GM21825 (cell line): Measurements from ENCODE around the gene TUBA4B.

Experiments used
- ATAC-seq: cut with Tn5 transposase; IDR thresholded peaks from one replicate; pipeline ENCODE4 v1.9.1; 2021; ENCODE audit warnings: mild to moderate bottlenecking, moderate library complexity; ENCODE audit not compliant: unreplicated experiment

TUBA4B gene

GRCh38 chr2:219252900-219253752 lies at the start of gene TUBA4B:
TSS of gene TUBA4B (plus strand) at chr2:219253243. CDS start at chr2:219253408, 165 bp downstream.
- no peak for ATAC-seq

GRCh38 chr2:219204425-219205164 lies 48.4 kb upstream of the TUBA4B start:
- no peak for ATAC-seq

- ATAC-seq = no peak
These were observed 47.9 kb upstream of the TUBA4B start for GRCh38 chr2:219205165-219205538.

- ATAC-seq = no peak
These were observed 47.1 kb upstream of the TUBA4B start for GRCh38 chr2:219205981-219206327.

DNA sequence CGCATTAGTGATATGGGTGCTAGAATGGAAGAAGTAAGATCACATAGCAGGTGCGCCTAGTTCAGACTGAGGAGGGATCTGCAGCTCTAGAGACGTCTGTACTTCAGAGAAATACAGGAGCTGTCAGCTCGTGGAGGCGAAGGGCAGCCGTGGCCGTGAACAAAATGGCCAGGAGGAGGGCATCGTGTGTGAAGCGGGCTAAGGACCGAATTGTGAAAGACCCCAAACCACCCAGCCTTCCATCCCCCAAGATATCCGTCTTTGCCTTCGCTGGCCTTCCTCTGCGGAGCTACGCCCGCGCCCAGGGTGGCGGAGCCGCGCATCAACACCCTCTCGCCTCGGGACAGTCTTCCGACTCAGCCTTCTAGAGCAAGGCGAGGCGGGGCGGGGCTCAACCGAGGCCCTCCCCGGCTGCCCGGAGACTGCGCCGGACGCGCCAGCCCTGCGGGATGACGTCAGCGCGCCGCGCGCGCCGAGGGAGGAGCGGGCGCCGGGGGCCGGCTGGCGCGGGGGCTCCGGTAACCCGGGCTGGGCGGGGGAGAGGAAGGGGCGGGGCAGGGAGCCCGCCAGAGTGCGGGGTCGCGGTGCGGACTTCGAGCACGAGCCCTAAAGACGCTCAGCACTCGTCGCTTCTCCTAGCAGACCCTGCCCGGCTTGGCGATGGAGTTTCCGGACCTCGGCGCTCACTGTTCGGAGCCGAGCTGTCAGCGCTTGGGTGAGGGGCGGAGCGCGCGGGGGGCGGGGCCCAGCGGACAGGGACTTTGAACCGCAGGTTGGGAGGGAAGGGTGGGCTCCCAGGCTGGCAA lies 46.5 kb upstream of the TUBA4B start, which contains the start of gene ZFAND2B:
Gene ZFAND2B, plus strand, starts transcription at position 455 of the 806 bp plus-strand sequence. Its CDS starts 206 bp downstream, at position 661.
- peak; percentile 97 for ATAC-seq

GRCh38 chr2:219207134-219207883 lies 45.7 kb upstream of the TUBA4B start:
- no peak for ATAC-seq

GRCh38 chr2:219207884-219208740 lies 44.9 kb upstream of the TUBA4B start:
- ATAC-seq = no peak

DNA sequence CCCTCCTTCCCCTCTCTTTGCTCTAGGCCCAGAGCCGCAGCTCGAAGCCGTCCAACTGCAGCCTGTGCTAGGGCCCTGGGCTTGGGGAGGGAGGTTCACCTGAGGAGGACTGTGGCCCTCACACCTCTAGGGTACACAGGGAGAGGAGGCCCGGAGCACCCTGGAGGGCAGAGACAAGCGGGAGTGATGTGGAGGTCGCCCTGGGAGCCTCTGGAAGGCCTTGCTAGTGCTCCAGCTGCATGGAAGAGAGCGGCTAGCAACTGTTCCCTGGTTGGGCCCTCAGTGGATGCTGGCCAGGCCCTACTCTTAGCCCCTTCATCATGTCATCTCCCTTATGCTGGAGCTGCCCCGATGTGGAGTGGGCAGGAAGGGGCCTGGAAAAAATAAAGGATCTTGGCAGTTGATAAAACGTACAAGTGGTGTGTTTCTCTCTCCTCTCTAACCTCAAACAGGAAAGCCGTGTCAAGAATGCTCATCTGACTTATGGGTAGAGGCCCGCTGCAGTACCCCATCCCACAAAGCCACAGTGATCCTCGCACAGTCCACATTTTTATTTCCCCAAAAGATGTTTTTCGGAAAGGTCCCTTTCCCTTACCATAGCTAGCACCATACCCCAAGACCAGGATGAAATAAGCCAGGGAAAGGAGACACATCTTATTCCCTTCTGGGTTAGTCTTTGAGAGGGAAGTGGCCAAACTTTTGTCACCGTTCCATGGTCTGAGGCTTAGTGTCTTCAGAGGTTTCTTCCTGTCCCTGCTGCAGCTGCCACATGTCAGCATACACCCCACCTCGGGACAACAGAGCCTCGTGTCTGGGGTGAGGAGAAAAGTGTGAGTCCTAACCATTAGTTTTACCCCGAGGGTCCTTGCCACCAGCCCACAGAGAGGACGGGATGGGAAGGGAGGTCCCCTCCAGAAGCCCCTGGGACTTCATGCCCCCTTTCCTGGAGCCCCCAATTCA lies 43.5 kb upstream of the TUBA4B start:
- no peak for ATAC-seq

- ATAC-seq = no peak
These were observed 42.7 kb upstream of the TUBA4B start for GRCh38 chr2:219210196-219210885.

GRCh38 chr2:219210886-219211362 lies 42.1 kb upstream of the TUBA4B start:
- no peak for ATAC-seq

- ATAC-seq = no peak
These were observed 40.0 kb upstream of the TUBA4B start for GRCh38 chr2:219213026-219213415.

- ATAC-seq = no peak
These were observed 39.5 kb upstream of the TUBA4B start for GRCh38 chr2:219213486-219214071.

GRCh38 chr2:219214141-219214540 lies 38.9 kb upstream of the TUBA4B start:
- ATAC-seq = no peak

DNA sequence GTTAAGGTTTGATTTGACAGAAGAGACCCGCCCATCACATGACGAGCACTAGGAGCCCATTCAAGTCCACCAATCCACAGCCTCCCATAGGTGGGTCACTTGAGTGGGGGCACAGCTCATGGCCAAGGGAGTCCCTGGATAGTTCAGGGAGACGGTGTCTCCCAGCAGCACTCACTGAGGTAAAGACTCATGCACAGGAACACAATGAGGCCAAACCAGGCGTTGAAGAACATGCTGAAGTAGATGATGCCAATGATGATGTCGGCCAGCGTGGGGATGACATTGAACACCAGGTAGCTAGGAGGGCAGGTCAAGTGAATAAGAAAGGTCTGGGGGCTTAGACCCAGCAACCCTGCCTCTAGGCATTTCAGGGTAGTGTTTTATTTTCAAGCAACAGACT lies 38.3 kb upstream of the TUBA4B start:
- ATAC-seq = no peak

DNA sequence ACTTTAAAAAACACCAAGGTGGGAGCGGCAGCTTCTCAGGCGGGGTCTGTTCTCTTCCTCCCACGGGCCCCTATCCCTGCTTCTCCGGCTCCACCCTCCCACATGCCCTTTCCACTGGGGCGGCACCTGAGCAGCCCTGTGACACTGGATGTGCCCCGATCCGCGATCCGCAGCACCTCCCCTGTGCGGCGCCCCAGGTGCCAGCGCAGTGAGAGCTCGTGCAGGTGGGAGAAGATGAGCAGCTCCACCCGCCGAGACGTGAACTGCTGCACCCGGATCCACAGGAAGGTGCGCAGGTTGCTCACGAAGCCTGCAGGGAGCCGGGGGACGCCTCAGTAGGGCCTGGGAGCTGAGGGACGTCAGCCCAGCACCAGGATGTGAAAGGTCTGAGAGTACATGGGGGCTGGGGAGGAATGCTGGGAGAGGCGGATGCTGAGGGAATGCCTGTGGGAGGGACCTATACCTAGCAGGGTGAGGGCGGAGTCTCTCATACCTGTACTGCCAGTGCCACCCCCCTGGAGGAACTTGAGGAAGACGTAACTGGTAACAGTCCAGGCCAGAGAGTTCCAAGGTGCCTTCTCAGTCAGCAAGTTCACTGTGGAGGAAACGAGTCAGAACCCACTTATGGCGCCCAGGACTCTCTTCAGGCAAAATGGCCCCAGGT lies 37.0 kb upstream of the TUBA4B start:
- ATAC-seq = no peak

DNA sequence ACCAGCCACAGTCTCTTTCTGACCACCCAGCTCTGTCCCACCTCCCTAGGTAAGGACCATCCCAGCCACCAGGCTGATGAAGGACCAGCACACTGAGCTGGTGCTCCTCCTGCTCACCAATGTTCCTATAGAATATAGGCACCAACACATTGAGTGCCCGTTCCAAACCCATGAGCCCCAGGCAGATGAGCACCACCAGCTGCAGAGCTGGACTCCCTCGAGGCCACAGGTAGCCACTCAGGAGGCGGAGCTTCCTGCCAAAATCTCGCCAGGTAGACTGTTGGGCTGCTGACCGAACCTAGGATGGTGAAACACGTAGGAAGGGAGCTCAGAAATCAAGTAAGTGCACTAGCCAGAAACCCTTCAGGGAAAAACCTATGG lies 36.5 kb upstream of the TUBA4B start:
- no peak for ATAC-seq

- ATAC-seq = peak; percentile 20
These were observed 34.8 kb upstream of the TUBA4B start for GRCh38 chr2:219218217-219218731.
